Upper lobe of left lung (tissue), 4 donors: ENCODE results near the gene FANCG.
A peak's percentile ranks its signal among the peaks of the same experiment; 100 is the strongest.

Source experiments
- POLR2A ChIP-seq, 4 donors: fragments of 450-650 bp; IDR thresholded peaks; one replicate each; pipeline ENCODE4 v1.5.1; 2016 to 2017; ENCODE audit warnings: antibody characterized with exemption in 4 of 4, mild to moderate bottlenecking in 2 of 4
- TF ChIP-seq, protein P1 (sequence below), 6 experiments: fragments of 450-650 bp in 4 of 6; fragments of 200-600 bp in 2 of 6; sonication (generic) in 2 of 6; IDR thresholded peaks; one replicate each; pipeline ENCODE4 v1.5.1; 2016 to 2019; ENCODE audit warnings: antibody characterized with exemption in 6 of 6

GRCh38 chr9:35072461-35073278 lies 7.1 kb downstream of the FANCG start, which contains the start of gene VCP:
- TF ChIP-seq, protein P1, sequence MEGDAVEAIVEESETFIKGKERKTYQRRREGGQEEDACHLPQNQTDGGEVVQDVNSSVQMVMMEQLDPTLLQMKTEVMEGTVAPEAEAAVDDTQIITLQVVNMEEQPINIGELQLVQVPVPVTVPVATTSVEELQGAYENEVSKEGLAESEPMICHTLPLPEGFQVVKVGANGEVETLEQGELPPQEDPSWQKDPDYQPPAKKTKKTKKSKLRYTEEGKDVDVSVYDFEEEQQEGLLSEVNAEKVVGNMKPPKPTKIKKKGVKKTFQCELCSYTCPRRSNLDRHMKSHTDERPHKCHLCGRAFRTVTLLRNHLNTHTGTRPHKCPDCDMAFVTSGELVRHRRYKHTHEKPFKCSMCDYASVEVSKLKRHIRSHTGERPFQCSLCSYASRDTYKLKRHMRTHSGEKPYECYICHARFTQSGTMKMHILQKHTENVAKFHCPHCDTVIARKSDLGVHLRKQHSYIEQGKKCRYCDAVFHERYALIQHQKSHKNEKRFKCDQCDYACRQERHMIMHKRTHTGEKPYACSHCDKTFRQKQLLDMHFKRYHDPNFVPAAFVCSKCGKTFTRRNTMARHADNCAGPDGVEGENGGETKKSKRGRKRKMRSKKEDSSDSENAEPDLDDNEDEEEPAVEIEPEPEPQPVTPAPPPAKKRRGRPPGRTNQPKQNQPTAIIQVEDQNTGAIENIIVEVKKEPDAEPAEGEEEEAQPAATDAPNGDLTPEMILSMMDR (IDR thresholded peaks at IDR 0.05), result peak in 1 of 6 experiments; percentile 17
- peak; percentile 36 to 96 (median 89) for TF ChIP-seq POLR2A (IDR thresholded peaks at IDR 0.05)
